GM20000 (cell line): Measurements from ENCODE around the gene PKMYT1.

Source experiments
- DNase-seq: peaks from one replicate; pipeline ENCODE4 v3.0.0; 2012; ENCODE audit warnings: low spot score
- TF ChIP-seq, protein P1 (sequence below): IDR thresholded peaks from 2 replicates; pipeline ENCODE4 v1.5.1; 2012; ENCODE audit warnings: mild to moderate bottlenecking, control low read depth; ENCODE audit errors: extremely low read depth, missing control alignments

The PKMYT1 gene

DNA sequence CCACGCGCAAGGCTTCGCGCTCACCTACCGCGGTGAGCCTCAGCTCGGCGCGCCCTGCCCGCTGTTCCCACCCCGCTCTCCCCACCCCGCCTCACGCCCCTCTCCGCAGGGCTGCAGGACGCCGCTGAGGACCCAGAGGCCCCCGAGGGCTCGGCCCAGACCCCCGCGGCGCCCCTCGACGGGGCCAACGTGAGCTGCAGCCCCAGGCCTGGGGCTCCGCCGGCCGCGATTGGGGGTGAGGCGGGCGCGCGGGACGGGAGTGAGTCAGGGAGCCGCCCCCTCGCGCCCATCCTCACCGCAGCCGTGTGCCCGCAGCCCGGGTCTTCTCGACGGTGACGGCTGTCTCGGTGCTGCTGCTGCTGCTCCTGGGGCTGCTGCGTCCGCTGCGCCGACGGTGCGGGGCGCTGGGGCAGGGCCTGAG, 13.0 kb downstream of the PKMYT1 start:
- TF ChIP-seq, protein P1, sequence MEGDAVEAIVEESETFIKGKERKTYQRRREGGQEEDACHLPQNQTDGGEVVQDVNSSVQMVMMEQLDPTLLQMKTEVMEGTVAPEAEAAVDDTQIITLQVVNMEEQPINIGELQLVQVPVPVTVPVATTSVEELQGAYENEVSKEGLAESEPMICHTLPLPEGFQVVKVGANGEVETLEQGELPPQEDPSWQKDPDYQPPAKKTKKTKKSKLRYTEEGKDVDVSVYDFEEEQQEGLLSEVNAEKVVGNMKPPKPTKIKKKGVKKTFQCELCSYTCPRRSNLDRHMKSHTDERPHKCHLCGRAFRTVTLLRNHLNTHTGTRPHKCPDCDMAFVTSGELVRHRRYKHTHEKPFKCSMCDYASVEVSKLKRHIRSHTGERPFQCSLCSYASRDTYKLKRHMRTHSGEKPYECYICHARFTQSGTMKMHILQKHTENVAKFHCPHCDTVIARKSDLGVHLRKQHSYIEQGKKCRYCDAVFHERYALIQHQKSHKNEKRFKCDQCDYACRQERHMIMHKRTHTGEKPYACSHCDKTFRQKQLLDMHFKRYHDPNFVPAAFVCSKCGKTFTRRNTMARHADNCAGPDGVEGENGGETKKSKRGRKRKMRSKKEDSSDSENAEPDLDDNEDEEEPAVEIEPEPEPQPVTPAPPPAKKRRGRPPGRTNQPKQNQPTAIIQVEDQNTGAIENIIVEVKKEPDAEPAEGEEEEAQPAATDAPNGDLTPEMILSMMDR: no peak
- no peak for DNase-seq

DNA sequence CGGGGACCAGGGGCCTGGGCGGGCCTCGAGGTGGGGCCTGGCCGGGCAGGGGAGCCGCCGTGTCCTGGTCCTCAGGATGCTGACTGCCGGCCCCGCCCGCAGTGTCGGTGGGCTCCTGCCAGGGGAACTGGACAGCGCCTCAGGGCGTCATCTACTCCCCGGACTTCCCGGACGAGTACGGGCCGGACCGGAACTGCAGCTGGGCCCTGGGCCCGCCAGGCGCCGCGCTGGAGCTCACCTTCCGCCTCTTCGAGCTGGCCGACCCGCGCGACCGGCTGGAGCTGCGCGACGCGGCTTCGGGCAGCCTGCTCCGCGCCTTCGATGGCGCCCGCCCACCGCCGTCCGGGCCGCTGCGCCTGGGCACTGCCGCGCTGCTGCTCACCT, 13.4 kb downstream of the PKMYT1 start:
- TF ChIP-seq, protein P1: peak; percentile 13
- no peak for DNase-seq

DNA sequence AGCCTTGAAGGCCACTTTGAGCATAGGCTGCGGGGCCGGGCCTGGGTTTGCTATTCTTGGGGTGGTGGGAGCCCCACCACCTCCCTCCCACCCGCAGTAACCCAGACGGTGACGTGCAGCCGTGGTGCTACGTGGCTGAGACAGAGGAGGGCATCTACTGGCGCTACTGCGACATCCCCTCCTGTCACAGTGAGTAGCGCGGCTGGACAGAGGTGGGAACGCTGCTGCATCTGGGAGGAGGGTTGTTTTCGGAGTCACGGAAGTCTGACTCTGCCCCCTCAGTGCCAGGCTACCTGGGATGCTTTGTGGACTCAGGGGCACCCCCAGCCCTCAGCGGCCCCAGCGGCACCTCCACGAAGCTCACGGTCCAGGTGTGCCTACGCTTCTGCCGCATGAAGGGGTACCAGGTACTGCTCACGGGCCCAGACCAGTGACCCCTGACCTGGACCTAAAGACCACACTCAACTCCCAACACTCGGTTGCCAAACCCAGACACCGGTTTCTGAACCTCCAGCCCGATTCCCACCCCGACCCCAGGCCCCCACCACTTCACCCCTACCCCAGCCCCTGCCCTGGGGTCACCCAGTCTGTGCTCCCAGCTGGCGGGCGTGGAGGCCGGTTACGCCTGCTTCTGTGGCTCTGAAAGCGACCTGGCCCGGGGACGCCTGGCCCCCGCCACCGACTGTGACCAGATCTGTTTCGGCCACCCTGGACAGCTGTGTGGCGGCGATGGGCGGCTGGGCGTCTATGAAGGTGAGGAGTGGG, 14.0 kb downstream of the PKMYT1 start:
- DNase-seq: no peak
- TF ChIP-seq, protein P1: no peak

DNA sequence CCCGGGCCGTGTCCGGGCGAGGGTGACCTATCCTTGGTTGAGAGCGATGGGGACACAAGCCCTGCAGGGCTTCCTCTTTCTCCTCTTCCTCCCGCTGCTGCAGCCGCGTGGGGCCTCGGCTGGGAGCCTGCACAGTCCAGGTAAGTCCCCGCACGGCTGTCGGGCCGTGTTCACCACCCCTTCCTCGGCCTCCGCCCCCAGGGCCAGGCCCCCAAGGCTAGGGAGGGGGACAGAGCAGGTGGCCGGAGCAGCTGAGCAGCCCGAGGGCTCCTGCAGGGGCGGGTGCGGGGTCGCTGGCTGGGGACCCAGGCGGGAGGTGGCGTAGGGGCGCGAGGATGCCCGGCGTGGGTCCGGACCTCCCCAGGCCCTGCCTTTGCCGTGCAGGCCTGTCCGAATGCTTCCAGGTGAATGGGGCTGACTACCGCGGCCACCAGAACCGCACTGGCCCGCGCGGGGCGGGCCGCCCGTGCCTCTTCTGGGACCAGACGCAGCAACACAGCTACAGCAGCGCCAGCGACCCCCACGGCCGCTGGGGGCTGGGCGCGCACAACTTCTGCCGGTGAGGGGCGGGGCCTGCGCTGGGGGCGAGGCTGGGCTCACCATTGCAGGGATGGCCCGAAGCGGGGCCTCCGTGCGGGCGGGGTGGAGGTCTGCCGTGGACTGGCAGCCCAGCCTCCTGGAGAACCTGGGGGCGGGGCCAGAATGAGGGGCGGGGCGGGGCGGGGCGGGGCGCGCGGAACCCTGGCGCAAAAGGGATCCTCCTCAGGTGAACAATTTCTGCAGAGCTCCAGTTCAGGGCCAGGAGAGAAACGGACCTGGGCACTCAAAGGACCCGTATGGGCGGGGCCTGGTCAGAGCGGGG, 15.5 kb downstream of the PKMYT1 start:
- peak; percentile 93 for DNase-seq
- TF ChIP-seq, protein P1: no peak

GRCh38 chr16:2963723-2964474, 16.3 kb downstream of the PKMYT1 start, which contains the start of gene KREMEN2:
Gene KREMEN2 (plus strand): TSS chr16:2964275. CDS start chr16:2964521, 246 bp downstream.
- DNase-seq: peak; percentile 75
- TF ChIP-seq, protein P1: no peak

DNA sequence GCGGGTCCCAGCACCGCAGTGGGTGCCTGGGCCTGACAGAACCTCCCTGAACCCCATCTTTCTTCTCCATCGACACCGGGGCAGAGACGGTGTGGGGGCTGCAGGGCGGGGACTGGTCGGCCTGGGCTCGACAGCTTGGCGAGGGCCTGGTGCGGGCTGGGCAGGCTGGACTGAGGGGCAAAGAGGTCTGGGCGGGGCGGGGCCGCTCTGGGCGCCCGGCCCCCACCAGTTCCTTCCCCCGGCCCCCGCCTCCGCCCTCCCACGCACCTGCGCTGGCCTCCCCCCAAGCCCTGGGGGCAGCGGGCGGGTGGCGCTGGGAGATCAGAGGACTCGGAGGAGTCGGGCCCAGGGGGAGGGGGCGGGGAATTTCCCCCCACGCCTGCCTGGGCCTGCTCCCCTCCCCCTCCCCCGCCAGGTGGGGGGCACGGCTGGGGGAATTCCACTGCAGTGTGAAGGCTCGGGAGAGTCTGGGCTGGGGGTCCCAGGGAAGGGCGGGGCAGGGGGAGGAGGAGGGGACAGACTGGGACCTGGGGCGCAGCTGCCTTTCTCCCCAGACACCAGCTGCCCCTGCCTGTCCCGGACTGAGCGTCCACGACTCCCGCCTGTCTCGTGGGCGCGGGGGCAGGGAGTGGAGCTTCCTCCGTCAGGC, 17.0 kb downstream of the PKMYT1 start:
- peak; percentile 71 for DNase-seq
- TF ChIP-seq, protein P1: no peak
